Ishikawa (cell line): ENCODE results near the gene MRPL48.

ENCODE experiments used
- CEBPB ChIP-seq: IDR thresholded peaks from 2 replicates; pipeline ENCODE4 v1.6.1; 2012
- CREB1 ChIP-seq: IDR thresholded peaks from 2 replicates; pipeline ENCODE4 v1.6.1; 2012; ENCODE audit warnings: low read depth
- EGR1 ChIP-seq: IDR thresholded peaks from 2 replicates; pipeline ENCODE4 v1.6.1; 2012
- EP300 ChIP-seq: IDR thresholded peaks from 2 replicates; pipeline ENCODE4 v1.6.1; 2012; ENCODE audit warnings: borderline replicate concordance
- FOXM1 ChIP-seq: IDR thresholded peaks from 2 replicates; pipeline ENCODE4 v1.6.1; 2012; ENCODE audit warnings: low read depth, borderline replicate concordance
- MAX ChIP-seq: IDR thresholded peaks from 2 replicates; pipeline ENCODE4 v1.6.1; 2012
- NFIC ChIP-seq: IDR thresholded peaks from 2 replicates; pipeline ENCODE4 v1.6.1; 2012
- RAD21 ChIP-seq: IDR thresholded peaks from 2 replicates; pipeline ENCODE4 v1.6.1; 2012; ENCODE audit warnings: low read depth
- REST ChIP-seq: IDR thresholded peaks from 2 replicates; pipeline ENCODE4 v1.6.1; 2012; ENCODE audit warnings: low read depth, mild to moderate bottlenecking
- TAF1 ChIP-seq: IDR thresholded peaks from 2 replicates; pipeline ENCODE4 v1.6.1; 2012; ENCODE audit warnings: low read depth, mild to moderate bottlenecking
- TCF12 ChIP-seq: IDR thresholded peaks from 2 replicates; pipeline ENCODE4 v1.6.1; 2012; ENCODE audit warnings: low read depth
- TEAD4 ChIP-seq: IDR thresholded peaks from 2 replicates; pipeline ENCODE4 v1.6.1; 2012
- USF1 ChIP-seq: IDR thresholded peaks from 2 replicates; pipeline ENCODE4 v1.6.1; 2012
- YY1 ChIP-seq: IDR thresholded peaks from 2 replicates; pipeline ENCODE4 v1.6.1; 2012; ENCODE audit warnings: low read depth
- ZBTB7A ChIP-seq: IDR thresholded peaks from 2 replicates; pipeline ENCODE4 v1.6.1; 2012; ENCODE audit warnings: low read depth

Gene MRPL48

DNA sequence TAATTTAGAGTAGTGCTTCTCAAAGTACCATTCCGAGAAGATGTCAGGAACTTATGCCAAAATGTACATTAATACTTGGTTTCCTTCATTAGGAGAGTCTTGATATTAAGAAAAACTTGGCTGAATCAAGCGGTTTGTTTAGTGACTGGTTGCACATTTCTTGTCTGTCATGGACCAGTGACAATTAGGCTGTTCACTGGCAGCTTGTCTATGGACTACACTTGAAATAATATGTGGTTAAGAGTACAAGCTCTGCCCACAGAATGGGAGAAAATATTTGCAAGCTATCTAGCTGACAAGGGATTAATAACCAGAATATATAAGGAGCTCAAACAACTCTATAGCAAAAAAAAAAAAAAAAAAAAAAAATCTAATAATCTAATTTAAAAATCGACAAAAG is 64.4 kb downstream of the MRPL48 start:
- TF ChIP-seq TAF1 (no peak), FOXM1 (no peak), TCF12 (no peak), TEAD4 (no peak), MAX (no peak)

DNA sequence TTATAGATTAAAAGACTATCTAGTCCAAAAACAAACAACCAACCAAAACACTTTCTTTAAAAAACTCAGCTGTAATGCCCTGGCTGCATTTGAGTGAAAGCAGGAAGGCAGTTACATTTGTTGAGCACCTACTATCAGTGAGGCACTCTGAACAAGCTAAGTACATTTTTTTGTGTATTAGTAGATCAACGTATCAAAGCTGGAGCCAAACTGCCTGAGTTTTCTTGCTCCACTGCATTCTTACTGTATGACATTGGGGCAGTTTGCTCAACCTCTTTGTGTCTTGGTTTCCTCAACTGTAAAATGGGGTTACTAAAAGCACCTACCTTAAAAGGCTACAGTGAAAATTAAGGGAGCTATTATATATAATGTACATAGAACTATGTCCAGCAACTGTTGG is 67.0 kb downstream of the MRPL48 start:
- TF ChIP-seq FOXM1 (no peak), NFIC (no peak), USF1 (no peak), CREB1 (no peak)

- TF ChIP-seq TCF12 (no peak), YY1 (no peak), TEAD4 (no peak), REST (no peak), CEBPB (no peak), EP300 (no peak), EGR1 (no peak), TAF1 (no peak), RAD21 (no peak), CREB1 (no peak), NFIC (no peak), ZBTB7A (no peak)
Measured at GRCh38 chr11:73856031-73856567, 68.4 kb downstream of the MRPL48 start.

GRCh38 chr11:73859671-73860070 is 72.0 kb downstream of the MRPL48 start:
- TF ChIP-seq NFIC (no peak), CEBPB (no peak), FOXM1 (no peak), TEAD4 (no peak), REST (no peak), EGR1 (no peak), YY1 (no peak), EP300 (no peak), USF1 (no peak), CREB1 (no peak), TAF1 (no peak), ZBTB7A (no peak)

DNA sequence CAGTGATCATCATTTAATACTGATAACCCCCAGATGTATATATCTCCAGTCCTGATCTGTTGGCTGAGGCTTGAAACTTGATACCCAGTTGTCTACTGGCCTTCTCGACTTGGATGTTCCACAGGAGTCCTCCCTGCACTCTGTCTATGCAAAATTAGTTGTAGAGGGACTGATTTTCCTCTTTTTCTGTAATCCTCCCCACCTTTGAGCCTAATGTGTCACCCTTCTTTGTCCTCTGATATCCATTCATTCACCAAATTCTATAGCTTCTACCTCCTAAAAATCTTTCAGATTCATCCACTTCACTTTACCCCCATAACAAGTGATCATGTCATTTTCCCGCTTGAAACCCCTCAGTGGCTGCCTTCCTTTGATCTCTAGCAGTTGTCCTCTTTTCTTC is 72.5 kb downstream of the MRPL48 start:
- TF ChIP-seq REST (no peak), YY1 (no peak), EP300 (no peak), CEBPB (no peak), FOXM1 (no peak)

DNA sequence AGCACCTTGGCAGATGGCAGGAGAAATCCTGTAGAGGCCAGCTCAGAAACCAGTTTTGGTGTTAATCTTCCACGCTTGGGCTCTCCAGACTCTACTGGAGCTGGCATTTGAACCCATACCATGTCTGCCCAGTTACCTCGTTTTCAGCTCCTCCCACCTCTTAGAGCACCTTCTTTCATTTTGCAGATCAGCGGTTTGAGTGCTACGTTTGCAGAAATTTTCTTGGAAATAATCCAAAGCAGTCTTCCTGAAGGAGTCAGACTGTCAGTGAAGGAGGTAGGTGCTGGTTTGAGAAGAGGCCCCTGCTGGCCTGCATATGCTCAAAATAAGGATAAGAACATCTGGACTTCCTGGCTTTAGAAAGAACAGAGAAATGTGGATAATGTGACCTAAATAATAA is 75.3 kb downstream of the MRPL48 start:
- TF ChIP-seq EP300 (no peak), TAF1 (no peak), REST (no peak), NFIC (no peak), TCF12 (no peak), CREB1 (no peak), FOXM1 (no peak), CEBPB (no peak), YY1 (no peak), TEAD4 (no peak), EGR1 (no peak), RAD21 (no peak), ZBTB7A (no peak), USF1 (no peak)
